AG04450 (cell line): ENCODE results near the gene MSRB3. TPM values are rescaled to one million over a fixed set of nuclear protein-coding genes. Genes with fewer than 3 reads are reported as not detected.

Experiments used
- CTCF ChIA-PET: fragments of 300-600, 350-600 bp; formaldehyde crosslinking; extraction: SDS; loops from one replicate; lab custom pipeline; 2022; ENCODE audit warnings: antibody characterized with exemption, inconsistent platforms; lab: Charles Lee
- POLR2A ChIA-PET: fragments of 350-600 bp; formaldehyde crosslinking; extraction: SDS; loops from one replicate; lab custom pipeline; 2021; ENCODE audit warnings: antibody characterized with exemption, inconsistent platforms; lab: Yijun Ruan, JAX
- DNase-seq: peaks from one replicate; pipeline ENCODE4 v3.0.0-alpha.2; 2011; ENCODE audit warnings: low read depth, low spot score
- H3K27ac ChIP-seq: one replicate; pipeline ENCODE4 v1.5.1; 2012; ENCODE audit warnings: low read depth, low read length, control low read depth
- H3K27me3 ChIP-seq: one replicate; pipeline ENCODE4 v1.6.0; 2012; ENCODE audit warnings: low read length; ENCODE audit not compliant: control insufficient read depth, insufficient read depth
- H3K4me3 ChIP-seq: 2 replicates; pipeline ENCODE4 v1.5.1; 2011; ENCODE audit warnings: mild to moderate bottlenecking, low read depth, low read length, control low read depth
- H3K9me3 ChIP-seq: 2 replicates; pipeline ENCODE4 v1.5.1; 2012; ENCODE audit warnings: low read length; ENCODE audit not compliant: control insufficient read depth, insufficient read depth
- CTCF ChIP-seq: IDR thresholded peaks from 2 replicates; pipeline ENCODE4 v1.5.1; 2011; ENCODE audit warnings: low read depth, low read length, control low read depth, inconsistent platforms
- polyA plus RNA-seq: library from polyadenylated mRNA; depleted of rRNA; stranded (reverse); fragments of >200 nt; gene quantifications from 2 replicates; pipeline ENCODE4 v1.2.3, GENCODE V29; 2011

Gene MSRB3
- polyA plus RNA-seq, 1 experiment = 75.6 TPM

GRCh38 chr12:65248656-65249633, 29.5 kb upstream of the MSRB3 start:
- DNase-seq = no peak
- no peaks in the 10 kb centered on the region for H3K9me3 ChIP-seq
- H3K27me3 ChIP-seq = no peaks in the 10 kb centered on the region
- CTCF ChIA-PET = no interaction called here
- TF ChIP-seq CTCF = no peak
- POLR2A ChIA-PET = no interaction called here
- no peak overlapping the region for H3K4me3 ChIP-seq
- no peak overlapping the region for H3K27ac ChIP-seq

DNA sequence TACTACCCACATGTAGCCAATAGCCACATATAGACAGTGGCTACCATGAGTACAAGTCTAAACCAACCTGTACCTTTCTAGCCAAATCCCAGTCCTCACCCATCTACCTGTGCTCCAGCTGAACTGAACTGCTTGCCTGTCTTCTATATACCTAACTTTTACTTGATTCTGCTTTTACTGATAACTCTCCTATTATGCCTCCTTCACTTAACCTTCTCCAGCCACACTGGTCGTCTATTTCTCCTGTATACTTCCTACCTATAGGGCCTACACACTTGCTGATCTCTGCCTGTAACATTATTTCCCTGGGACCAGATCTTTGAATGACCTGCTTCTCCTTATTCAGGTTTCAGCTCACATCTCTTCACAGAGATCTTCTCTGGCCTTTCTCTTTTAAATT, 26.0 kb upstream of the MSRB3 start:
- H3K9me3 ChIP-seq = no peaks in the 10 kb centered on the region
- no peak for TF ChIP-seq CTCF
- CTCF ChIA-PET = no interaction called here
- H3K27ac ChIP-seq = no peak overlapping the region
- H3K4me3 ChIP-seq = no peak overlapping the region
- H3K27me3 ChIP-seq = no peaks in the 10 kb centered on the region
- POLR2A ChIA-PET = no interaction called here
- no peak for DNase-seq

DNA sequence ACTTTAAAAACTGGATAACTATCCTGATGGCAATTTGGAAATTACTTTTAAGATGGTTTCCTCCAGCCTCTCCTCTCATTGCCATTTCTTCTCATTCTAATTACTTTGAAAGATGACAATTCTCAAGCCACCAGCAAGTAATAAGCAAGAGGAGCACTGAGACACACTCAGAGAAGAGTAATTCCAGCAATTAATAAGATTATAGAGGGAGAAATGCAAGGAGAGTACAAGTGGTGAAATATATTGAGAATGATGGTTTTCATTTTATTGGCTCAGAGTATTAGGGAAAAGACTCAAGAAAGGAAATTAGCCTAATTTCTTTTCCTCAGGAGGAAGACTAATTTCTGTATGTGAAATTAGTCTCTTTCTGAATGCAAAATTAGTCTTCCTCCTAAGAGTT, 20.5 kb upstream of the MSRB3 start:
- ChIA-PET CTCF (interaction anchor here (0.7 kb wide), 1 partner anchor 887 kb away, joined by 4 read pairs; no protein-coding TSS in a partner anchor), POLR2A (no interaction called here)
- Histone ChIP-seq H3K27ac (no peak overlapping the region), H3K27me3 (no peaks in the 10 kb centered on the region), H3K4me3 (no peak overlapping the region), H3K9me3 (no peaks in the 10 kb centered on the region)
- no peak for DNase-seq
- TF ChIP-seq CTCF = no peak

DNA sequence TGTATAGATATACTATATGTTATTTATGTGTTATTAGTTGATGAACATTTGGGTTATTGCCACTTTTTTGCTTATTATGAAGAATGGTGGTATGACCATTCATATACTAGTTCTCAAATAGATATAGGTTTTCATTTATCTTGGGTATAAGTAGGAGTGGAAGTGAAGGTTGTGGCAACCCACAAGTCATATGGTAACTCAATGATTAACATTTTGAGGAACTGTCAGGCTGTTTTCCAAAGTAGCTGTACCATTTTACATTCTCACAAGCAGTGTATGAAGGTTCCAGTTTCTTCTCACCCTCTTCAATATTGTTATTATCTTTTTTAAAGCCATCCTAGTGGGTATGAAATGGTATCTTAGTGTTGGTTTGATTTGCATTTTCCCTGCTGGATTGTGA, 19.0 kb upstream of the MSRB3 start:
- TF ChIP-seq CTCF = no peak

DNA sequence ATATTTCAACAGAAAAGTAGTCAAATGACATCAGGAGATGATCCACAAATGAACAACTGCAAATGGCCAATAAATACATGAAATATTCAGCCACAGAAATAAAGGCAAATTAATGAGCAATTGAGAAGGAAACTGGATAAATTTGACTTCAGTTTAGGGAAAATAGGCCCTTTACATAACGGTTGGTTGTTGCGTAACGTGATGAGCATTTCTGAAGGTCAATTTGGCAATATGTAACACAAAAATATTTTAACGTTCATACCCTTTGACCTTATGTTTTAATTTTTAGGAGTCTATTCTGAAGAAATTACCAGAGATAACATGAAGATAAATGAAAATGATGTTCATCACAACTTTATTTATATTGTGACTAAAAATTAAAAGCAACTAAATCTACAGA, 14.7 kb upstream of the MSRB3 start:
- Histone ChIP-seq H3K4me3 (no peak overlapping the region), H3K27me3 (no peaks in the 10 kb centered on the region), H3K27ac (no peak overlapping the region), H3K9me3 (no peaks in the 10 kb centered on the region; the same call in 1 of the 2 replicates)
- ChIA-PET POLR2A (no interaction called here), CTCF (no interaction called here)
- DNase-seq = no peak
- TF ChIP-seq CTCF = no peak

More for the DNA sequence above, 19.0 kb upstream of the MSRB3 start:
- ChIA-PET POLR2A (no interaction called here), CTCF (interaction anchor here (0.7 kb wide), 1 partner anchor 67 kb away, joined by 3 read pairs; no protein-coding TSS in a partner anchor)
- no peak overlapping the region for H3K4me3 ChIP-seq
- no peaks in the 10 kb centered on the region for H3K27me3 ChIP-seq
- H3K9me3 ChIP-seq = no peaks in the 10 kb centered on the region; the same call in 1 of the 2 replicates
- no peak overlapping the region for H3K27ac ChIP-seq
- no peak for DNase-seq
